ENCODE results near the gene RASGRP3.
A peak's percentile ranks its signal among the peaks of the same experiment; 100 is the strongest.
"Not testable (repeated sequence)": the region's sequence is repeated elsewhere in the genome, so short reads cannot be mapped to it uniquely, and the experiment has no call there.

RASGRP3 gene

DNA sequence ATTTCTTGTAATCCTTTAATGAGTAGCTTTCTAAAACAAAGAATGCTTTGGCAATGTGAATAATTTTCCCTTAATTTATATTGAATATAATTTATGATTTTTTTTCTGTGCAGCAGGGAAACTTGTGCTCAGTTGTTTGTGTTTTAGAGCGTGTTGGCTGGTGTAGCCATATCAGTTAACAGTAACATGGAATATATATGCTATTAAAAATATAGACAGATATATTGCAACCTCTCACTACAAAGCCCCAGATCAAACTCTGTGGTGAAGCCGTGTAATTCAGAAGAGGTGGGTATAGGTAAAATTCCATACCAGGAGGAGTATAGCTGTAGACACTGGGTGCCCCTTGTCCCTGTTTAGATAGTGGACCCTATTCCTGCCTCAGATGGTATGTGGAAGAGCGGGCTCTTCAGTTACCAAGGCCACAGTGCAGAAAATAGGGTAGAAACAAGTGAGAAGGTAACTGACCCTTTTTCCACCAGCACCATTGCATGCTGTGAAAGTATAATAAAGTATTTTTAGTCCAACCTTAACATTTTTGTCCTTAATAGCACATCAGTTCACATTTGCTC is 18.1 kb upstream of the RASGRP3 start:
- Histone ChIP-seq H3K27ac (ENCODE audit: low read length) (no peak overlapping the region), H3K36me3 (ENCODE audit: insufficient read depth, low read depth, low read length) (no peaks in the 10 kb centered on the region), H3K4me3 (ENCODE audit: low read length) (no peak overlapping the region), H3K9ac (ENCODE audit: low read depth, low read length) (no peak overlapping the region), H3K27me3 (ENCODE audit: insufficient read depth, low read length) (no peaks in the 10 kb centered on the region), H3K4me1 (ENCODE audit: insufficient read depth, low read length) (no peaks in the 10 kb centered on the region), H3K9me3 (ENCODE audit: insufficient read depth, low read depth, low read length) (no peaks in the 10 kb centered on the region)

DNA sequence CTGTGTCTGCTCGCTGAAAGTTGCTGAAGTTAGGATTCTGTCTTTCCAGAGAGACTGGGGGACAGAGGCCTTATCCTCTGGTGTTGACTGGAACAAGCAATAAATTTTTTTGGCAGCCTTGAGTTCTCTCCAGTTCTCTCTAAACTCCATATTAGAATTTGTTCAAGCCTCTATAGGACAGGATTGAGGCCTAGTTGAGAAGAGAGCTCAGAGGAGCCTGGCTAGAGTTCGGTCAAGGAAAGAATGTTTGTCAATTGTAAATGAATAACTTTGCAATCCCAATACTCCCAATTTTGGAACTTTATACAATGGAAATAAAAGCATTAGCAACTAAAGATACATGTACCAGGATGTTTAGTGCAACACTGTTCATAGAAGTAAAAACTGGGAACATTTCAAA is 16.7 kb upstream of the RASGRP3 start:
- Histone ChIP-seq H3K4me1 (ENCODE audit: insufficient read depth, low read length) (no peaks in the 10 kb centered on the region), H3K9ac (ENCODE audit: low read depth, low read length) (no peak overlapping the region), H3K36me3 (ENCODE audit: insufficient read depth, low read depth, low read length) (no peaks in the 10 kb centered on the region), H3K27ac (ENCODE audit: low read length) (no peak overlapping the region), H3K9me3 (ENCODE audit: insufficient read depth, low read depth, low read length) (no peaks in the 10 kb centered on the region), H3K4me3 (ENCODE audit: low read length) (no peak overlapping the region), H3K27me3 (ENCODE audit: insufficient read depth, low read length) (no peaks in the 10 kb centered on the region)

DNA sequence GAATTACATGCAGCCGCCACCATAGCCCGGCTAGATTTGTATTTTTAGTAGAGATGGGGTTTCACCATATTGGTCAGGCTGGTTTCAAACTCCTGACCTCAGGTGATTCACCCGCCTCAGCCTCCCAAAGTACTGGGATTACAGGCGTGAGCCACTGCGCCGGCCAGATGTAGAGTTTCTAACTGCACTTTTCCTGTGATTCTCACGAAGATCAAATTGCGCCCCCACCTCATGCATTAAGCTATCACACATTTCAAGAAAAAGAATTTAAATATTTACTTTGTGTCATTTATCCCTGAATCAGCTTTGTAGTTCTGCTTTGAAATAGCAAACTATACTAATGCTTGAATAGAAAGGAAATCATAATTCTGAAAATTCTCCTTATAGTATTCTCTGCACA is 13.9 kb upstream of the RASGRP3 start:
- H3K27ac ChIP-seq (ENCODE audit: low read length); H3K4me3 ChIP-seq (ENCODE audit: low read length); H3K4me1 ChIP-seq (ENCODE audit: insufficient read depth, low read length); H3K9me3 ChIP-seq (ENCODE audit: insufficient read depth, low read depth, low read length); H3K36me3 ChIP-seq (ENCODE audit: insufficient read depth, low read depth, low read length); H3K9ac ChIP-seq (ENCODE audit: low read depth, low read length); H3K27me3 ChIP-seq (ENCODE audit: insufficient read depth, low read length): not testable (repeated sequence)

DNA sequence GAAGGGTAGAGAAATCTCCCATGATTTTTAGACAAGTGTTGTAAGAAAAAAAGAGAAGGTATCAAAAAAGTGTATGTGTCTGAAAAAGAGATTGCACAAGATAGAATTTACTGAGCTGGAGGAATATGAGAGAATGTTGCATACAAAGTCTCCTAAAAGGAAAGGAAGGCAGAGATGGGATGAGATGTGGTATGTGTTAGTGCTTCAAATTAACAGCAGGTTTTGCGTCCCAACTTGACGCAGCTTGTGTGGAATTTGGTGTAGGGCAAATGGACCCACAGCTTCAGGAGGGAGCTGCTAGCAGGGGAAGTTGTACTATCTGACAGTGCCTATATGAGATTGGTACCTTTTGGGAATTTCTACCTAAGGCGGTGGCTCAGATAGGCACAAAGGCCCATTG is 9.0 kb upstream of the RASGRP3 start:
- H3K4me3 ChIP-seq (ENCODE audit: low read length), result no peak overlapping the region
- H3K27me3 ChIP-seq (ENCODE audit: insufficient read depth, low read length), result no peaks in the 10 kb centered on the region
- H3K27ac ChIP-seq (ENCODE audit: low read length), result no peak overlapping the region
- no peaks in the 10 kb centered on the region for H3K36me3 ChIP-seq (ENCODE audit: insufficient read depth, low read depth, low read length)
- no peaks in the 10 kb centered on the region for H3K4me1 ChIP-seq (ENCODE audit: insufficient read depth, low read length)
- H3K9me3 ChIP-seq (ENCODE audit: insufficient read depth, low read depth, low read length), result no peaks in the 10 kb centered on the region
- no peak overlapping the region for H3K9ac ChIP-seq (ENCODE audit: low read depth, low read length)

- Histone ChIP-seq H3K9ac (ENCODE audit: low read depth, low read length) (no peak overlapping the region), H3K4me3 (ENCODE audit: low read length) (no peak overlapping the region), H3K27ac (ENCODE audit: low read length) (no peak overlapping the region), H3K4me1 (ENCODE audit: insufficient read depth, low read length) (no peaks in the 10 kb centered on the region), H3K9me3 (ENCODE audit: insufficient read depth, low read depth, low read length) (no peaks in the 10 kb centered on the region), H3K36me3 (ENCODE audit: insufficient read depth, low read depth, low read length) (no peaks in the 10 kb centered on the region), H3K27me3 (ENCODE audit: insufficient read depth, low read length) (no peaks in the 10 kb centered on the region)
Observed at GRCh38 chr2:33469238-33469637, 7.2 kb upstream of the RASGRP3 start.

DNA sequence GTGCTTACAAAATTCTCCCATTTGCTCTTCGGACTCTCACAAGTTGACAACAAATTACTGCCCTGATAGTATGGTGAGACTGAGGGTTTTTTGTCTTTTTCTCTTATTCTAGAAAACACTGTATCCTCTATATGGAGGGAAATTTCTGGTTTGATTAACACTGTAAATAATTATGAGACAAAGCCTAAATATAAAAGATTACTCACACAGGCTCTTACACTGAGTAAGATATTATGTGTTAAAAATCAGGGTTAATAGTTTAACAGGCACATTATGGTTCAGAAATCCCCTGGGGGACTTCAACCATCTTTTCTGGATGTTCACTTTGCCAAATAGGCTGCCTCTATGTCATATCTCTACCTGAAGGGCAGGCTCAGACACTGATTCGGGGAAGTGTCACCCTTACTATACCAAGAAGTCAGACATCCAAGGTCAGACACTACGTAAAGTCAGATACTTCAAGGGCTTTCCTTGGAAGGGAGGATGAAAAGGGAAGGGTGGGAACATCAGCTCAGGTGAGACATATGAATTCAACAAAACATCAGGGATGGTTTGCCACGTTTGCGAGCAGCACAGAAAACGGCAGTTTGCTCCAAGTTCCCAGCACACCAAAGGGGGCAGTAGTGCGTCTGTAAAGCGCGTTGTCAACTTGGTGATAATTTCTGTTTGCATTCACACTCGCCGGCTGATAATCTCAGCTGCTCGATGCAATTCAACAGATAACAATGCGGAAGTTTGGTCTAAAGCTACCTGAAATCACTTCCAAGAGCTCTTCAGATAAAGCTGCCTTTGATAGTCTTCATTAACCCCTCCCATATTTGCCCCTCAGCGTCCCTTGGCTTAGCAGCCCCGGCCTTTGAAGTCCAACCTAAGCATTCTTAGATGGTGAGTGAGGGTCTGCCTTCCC is 972 bp upstream of the RASGRP3 start:
- Histone ChIP-seq H3K9me3 (ENCODE audit: insufficient read depth, low read depth, low read length) (no peaks in the 10 kb centered on the region), H3K27ac (ENCODE audit: low read length) (no peak overlapping the region), H3K36me3 (ENCODE audit: insufficient read depth, low read depth, low read length) (no peaks in the 10 kb centered on the region), H3K4me1 (ENCODE audit: insufficient read depth, low read length) (peaks cover 5% of the 10 kb centered on the region; the same call in 1 of the 2 replicates), H3K27me3 (ENCODE audit: insufficient read depth, low read length) (peaks cover 15% of the 10 kb centered on the region), H3K4me3 (ENCODE audit: low read length) (peak overlapping the region; percentile 62), H3K9ac (ENCODE audit: low read depth, low read length) (peak overlapping the region; percentile 4; the same call in 1 of the 2 replicates)

DNA sequence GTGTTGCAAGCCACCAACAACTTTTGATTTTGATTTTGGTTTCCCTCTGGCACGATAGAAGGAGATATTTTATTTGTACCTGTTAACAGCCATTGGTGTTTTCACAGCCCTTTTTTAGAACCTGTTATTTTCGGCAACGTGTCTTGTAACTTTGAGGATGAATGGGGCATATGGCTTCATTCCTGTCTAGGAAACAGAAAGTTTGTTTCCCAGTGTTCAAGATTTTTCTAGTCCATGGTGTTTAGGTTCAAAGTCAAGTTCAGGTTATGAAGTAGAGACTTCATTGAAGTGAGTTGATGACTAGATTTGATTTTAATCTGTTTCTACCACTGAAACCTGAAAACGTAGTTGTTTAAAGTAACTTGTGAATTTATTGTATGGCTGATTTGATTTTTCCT is 343 bp downstream of the RASGRP3 start:
- H3K27me3 ChIP-seq (ENCODE audit: insufficient read depth, low read length), result peaks cover 15% of the 10 kb centered on the region
- H3K4me1 ChIP-seq (ENCODE audit: insufficient read depth, low read length), result peaks cover 5% of the 10 kb centered on the region; the same call in 1 of the 2 replicates
- H3K27ac ChIP-seq (ENCODE audit: low read length), result no peak overlapping the region
- H3K4me3 ChIP-seq (ENCODE audit: low read length), result no peak overlapping the region
- H3K9me3 ChIP-seq (ENCODE audit: insufficient read depth, low read depth, low read length), result no peaks in the 10 kb centered on the region
- H3K9ac ChIP-seq (ENCODE audit: low read depth, low read length), result no peak overlapping the region
- no peaks in the 10 kb centered on the region for H3K36me3 ChIP-seq (ENCODE audit: insufficient read depth, low read depth, low read length)

DNA sequence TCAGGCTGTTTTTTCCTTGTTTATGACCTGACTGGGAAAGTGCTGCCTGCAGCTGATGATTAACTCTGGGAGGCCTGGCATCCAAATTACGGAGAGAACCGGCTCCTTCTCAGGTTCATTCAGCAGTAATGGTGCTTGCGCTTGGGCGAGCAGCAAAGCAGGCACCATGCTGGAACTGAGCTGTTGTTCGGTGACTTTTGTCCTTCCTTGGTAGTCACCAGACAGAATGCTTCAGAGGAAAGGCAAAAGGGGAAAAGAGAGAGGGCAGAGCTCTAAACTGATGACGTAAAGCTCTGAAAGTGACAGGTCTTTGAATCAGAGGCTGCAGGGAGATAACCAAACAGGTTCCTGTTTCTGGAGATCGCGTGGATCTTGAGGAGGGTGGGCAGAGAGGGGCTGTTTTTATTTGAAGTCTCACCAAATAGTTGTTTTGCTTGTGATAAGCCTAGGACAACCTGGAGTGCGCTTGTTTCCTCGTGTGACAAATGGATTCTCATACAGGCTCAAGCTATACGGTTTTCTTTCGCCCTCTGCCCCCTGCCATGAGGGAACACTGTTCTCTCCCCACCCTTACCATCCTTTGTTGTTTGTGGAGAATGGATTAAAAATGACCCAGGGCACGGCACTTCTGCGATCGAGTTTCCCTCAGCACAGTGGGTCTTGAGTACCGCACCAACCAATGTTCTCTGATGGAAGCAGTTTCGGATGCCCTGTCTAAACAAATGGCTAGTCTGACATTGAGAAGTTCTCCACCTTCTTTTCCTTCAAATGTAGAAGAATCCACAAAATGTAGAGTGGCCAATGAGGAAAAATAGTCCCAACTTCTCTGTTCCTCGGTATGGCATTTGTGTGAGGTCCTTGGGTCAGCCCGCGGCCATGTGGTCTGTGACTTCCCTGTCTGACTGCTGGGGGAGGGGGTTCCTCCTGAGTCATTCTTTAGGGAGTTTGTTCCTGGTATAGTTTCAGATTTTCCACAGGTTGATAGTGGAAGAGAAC is 1.3 kb downstream of the RASGRP3 start:
- Histone ChIP-seq H3K27ac (ENCODE audit: low read length) (no peak overlapping the region), H3K9me3 (ENCODE audit: insufficient read depth, low read depth, low read length) (no peaks in the 10 kb centered on the region), H3K4me1 (ENCODE audit: insufficient read depth, low read length) (peaks cover 5% of the 10 kb centered on the region; the same call in 1 of the 2 replicates), H3K4me3 (ENCODE audit: low read length) (no peak overlapping the region), H3K36me3 (ENCODE audit: insufficient read depth, low read depth, low read length) (no peaks in the 10 kb centered on the region), H3K27me3 (ENCODE audit: insufficient read depth, low read length) (peaks cover 15% of the 10 kb centered on the region), H3K9ac (ENCODE audit: low read depth, low read length) (no peak overlapping the region)

- Histone ChIP-seq H3K27ac (ENCODE audit: low read length) (no peak overlapping the region), H3K27me3 (ENCODE audit: insufficient read depth, low read length) (peaks cover 15% of the 10 kb centered on the region), H3K36me3 (ENCODE audit: insufficient read depth, low read depth, low read length) (no peaks in the 10 kb centered on the region), H3K9me3 (ENCODE audit: insufficient read depth, low read depth, low read length) (no peaks in the 10 kb centered on the region), H3K4me3 (ENCODE audit: low read length) (no peak overlapping the region), H3K4me1 (ENCODE audit: insufficient read depth, low read length) (peaks cover 5% of the 10 kb centered on the region; the same call in 1 of the 2 replicates), H3K9ac (ENCODE audit: low read depth, low read length) (no peak overlapping the region)
Observed at GRCh38 chr2:33478968-33479731, 2.7 kb downstream of the RASGRP3 start.

- H3K9ac ChIP-seq (ENCODE audit: low read depth, low read length), result no peak overlapping the region
- no peaks in the 10 kb centered on the region for H3K36me3 ChIP-seq (ENCODE audit: insufficient read depth, low read depth, low read length)
- no peak overlapping the region for H3K4me3 ChIP-seq (ENCODE audit: low read length)
- peaks cover 5% of the 10 kb centered on the region for H3K9me3 ChIP-seq (ENCODE audit: insufficient read depth, low read depth, low read length)
- H3K4me1 ChIP-seq (ENCODE audit: insufficient read depth, low read length), result no peaks in the 10 kb centered on the region
- no peak overlapping the region for H3K27ac ChIP-seq (ENCODE audit: low read length)
- H3K27me3 ChIP-seq (ENCODE audit: insufficient read depth, low read length), result no peaks in the 10 kb centered on the region
Observed at GRCh38 chr2:33482518-33482917, 6.1 kb downstream of the RASGRP3 start.
